SK-N-SH treated with all-trans-retinoic acid at 6 μM for 48 hours (cell line): ENCODE measurements around the gene FAM114A1.

Source experiments
- CSDC2 ChIP-seq: fragments of 250-450 bp; sonication (Bioruptor Pico); IDR thresholded peaks from 2 replicates; pipeline ENCODE4 v1.5.0; 2020; ENCODE audit warnings: mild to moderate bottlenecking, moderate library complexity
- CSRNP3 ChIP-seq: fragments of 250-450 bp; sonication (Bioruptor Pico); IDR thresholded peaks from 2 replicates; pipeline ENCODE4 v1.5.1; 2021; ENCODE audit warnings: mild to moderate bottlenecking, moderate library complexity
- ESRRG ChIP-seq: fragments of 250-450 bp; sonication (Bioruptor Pico); IDR thresholded peaks from 2 replicates; pipeline ENCODE4 v1.6.1; 2021; ENCODE audit warnings: mild to moderate bottlenecking
- GLIS3 ChIP-seq: fragments of 250-450 bp; sonication (Bioruptor Pico); IDR thresholded peaks from 2 replicates; pipeline ENCODE4 v1.5.0; 2020; ENCODE audit warnings: mild to moderate bottlenecking, moderate library complexity
- OSR1 ChIP-seq: fragments of 250-450 bp; sonication (Bioruptor Pico); IDR thresholded peaks from 2 replicates; pipeline ENCODE4 v1.8.0; 2022; ENCODE audit warnings: moderate library complexity, mild to moderate bottlenecking, inconsistent platforms
- PATZ1 ChIP-seq: fragments of 250-450 bp; sonication (Bioruptor Pico); IDR thresholded peaks from 2 replicates; pipeline ENCODE4 v1.8.0; 2020; ENCODE audit warnings: mild to moderate bottlenecking, moderate library complexity, borderline replicate concordance
- PPARA ChIP-seq: fragments of 250-450 bp; sonication (Bioruptor Pico); IDR thresholded peaks from 2 replicates; pipeline ENCODE4 v1.5.0; 2020; ENCODE audit warnings: mild to moderate bottlenecking, borderline replicate concordance
- RARB ChIP-seq: fragments of 250-450 bp; sonication (Bioruptor Pico); IDR thresholded peaks from 2 replicates; pipeline ENCODE4 v1.8.0; 2021; ENCODE audit warnings: mild to moderate bottlenecking, moderate library complexity
- ZC3H10 ChIP-seq: fragments of 250-450 bp; sonication (Bioruptor Pico); IDR thresholded peaks from 2 replicates; pipeline ENCODE4 v1.5.1; 2021; ENCODE audit warnings: mild to moderate bottlenecking, moderate library complexity
- TF ChIP-seq, protein P1 (sequence below): fragments of 250-450 bp; sonication (Bioruptor Pico); IDR thresholded peaks from 2 replicates; pipeline ENCODE4 v1.5.1; 2020; ENCODE audit warnings: low read depth, mild to moderate bottlenecking, moderate library complexity

GRCh38 chr4:38928974-38929373 is 61.4 kb downstream of the FAM114A1 start:
- TF ChIP-seq CSDC2 (CRISPR knock-in tag) = no peak
- TF ChIP-seq PATZ1 = no peak
- no peak for TF ChIP-seq ZC3H10 (CRISPR knock-in tag)
- no peak for TF ChIP-seq GLIS3 (CRISPR knock-in tag)
- TF ChIP-seq RARB = no peak
- TF ChIP-seq PPARA (CRISPR knock-in tag) = no peak
- TF ChIP-seq, protein P1, sequence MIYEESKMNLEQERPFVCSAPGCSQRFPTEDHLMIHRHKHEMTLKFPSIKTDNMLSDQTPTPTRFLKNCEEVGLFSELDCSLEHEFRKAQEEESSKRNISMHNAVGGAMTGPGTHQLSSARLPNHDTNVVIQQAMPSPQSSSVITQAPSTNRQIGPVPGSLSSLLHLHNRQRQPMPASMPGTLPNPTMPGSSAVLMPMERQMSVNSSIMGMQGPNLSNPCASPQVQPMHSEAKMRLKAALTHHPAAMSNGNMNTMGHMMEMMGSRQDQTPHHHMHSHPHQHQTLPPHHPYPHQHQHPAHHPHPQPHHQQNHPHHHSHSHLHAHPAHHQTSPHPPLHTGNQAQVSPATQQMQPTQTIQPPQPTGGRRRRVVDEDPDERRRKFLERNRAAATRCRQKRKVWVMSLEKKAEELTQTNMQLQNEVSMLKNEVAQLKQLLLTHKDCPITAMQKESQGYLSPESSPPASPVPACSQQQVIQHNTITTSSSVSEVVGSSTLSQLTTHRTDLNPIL (CRISPR knock-in tag) = no peak
- no peak for TF ChIP-seq OSR1 (CRISPR knock-in tag)
- no peak for TF ChIP-seq ESRRG (CRISPR knock-in tag)
- no peak for TF ChIP-seq CSRNP3 (CRISPR knock-in tag)
